Measurements from ENCODE around the gene CHD2.

GRCh38 chr15:92992720-92993119 lies 92.6 kb downstream of the CHD2 start:
- TF ChIP-seq CTCF (conservative IDR thresholded peaks at IDR 0.05; ENCODE audit: low read length) (no peak), EZH2phosphoT487 (IDR thresholded peaks at IDR 0.05; ENCODE audit: borderline replicate concordance) (no peak)

All from Loucy (cell line).